HUES6 (cell line): ENCODE measurements around the gene UGT2B10.

Source experiments
- H3K27ac ChIP-seq: 2 replicates; pipeline ENCODE4 v1.7.0; 2013; ENCODE audit warnings: low read depth, mild to moderate bottlenecking, low read length, inconsistent platforms
- H3K27me3 ChIP-seq: 2 replicates; pipeline ENCODE4 v1.6.1; 2013; ENCODE audit warnings: low read length; ENCODE audit not compliant: control insufficient read depth, insufficient read depth
- H3K36me3 ChIP-seq: 2 replicates; pipeline ENCODE4 v1.6.1; 2013; ENCODE audit warnings: low read length; ENCODE audit not compliant: control insufficient read depth, insufficient read depth
- H3K4me1 ChIP-seq: 2 replicates; pipeline ENCODE4 v1.6.1; 2013; ENCODE audit warnings: low read length; ENCODE audit not compliant: control insufficient read depth, insufficient read depth
- H3K4me3 ChIP-seq: 2 replicates; pipeline ENCODE4 v1.5.1; 2013; ENCODE audit warnings: low read depth, low read length
- H3K9ac ChIP-seq: one replicate; pipeline ENCODE4 v1.6.1; 2013; ENCODE audit warnings: mild to moderate bottlenecking, low read length
- H3K9me3 ChIP-seq: 2 replicates; pipeline ENCODE4 v1.6.1; 2013; ENCODE audit warnings: low read depth, low read length; ENCODE audit not compliant: control insufficient read depth, insufficient read depth

Gene UGT2B10

GRCh38 chr4:68871809-68872642 lies 56.2 kb downstream of the UGT2B10 start:
- H3K4me3 ChIP-seq, result no peak overlapping the region
- no peaks in the 10 kb centered on the region for H3K27me3 ChIP-seq
- no peak overlapping the region for H3K27ac ChIP-seq
- no peaks in the 10 kb centered on the region for H3K36me3 ChIP-seq
- no peaks in the 10 kb centered on the region for H3K4me1 ChIP-seq
- no peak overlapping the region for H3K9ac ChIP-seq
- H3K9me3 ChIP-seq, result peaks cover 6% of the 10 kb centered on the region

- H3K4me3 ChIP-seq, result no peak overlapping the region
- H3K9me3 ChIP-seq, result peaks cover 6% of the 10 kb centered on the region
- no peak overlapping the region for H3K9ac ChIP-seq
- no peaks in the 10 kb centered on the region for H3K4me1 ChIP-seq
- no peak overlapping the region for H3K27ac ChIP-seq
- H3K36me3 ChIP-seq, result no peaks in the 10 kb centered on the region
- H3K27me3 ChIP-seq, result no peaks in the 10 kb centered on the region
Measured at GRCh38 chr4:68872643-68873502, 57.1 kb downstream of the UGT2B10 start.

DNA sequence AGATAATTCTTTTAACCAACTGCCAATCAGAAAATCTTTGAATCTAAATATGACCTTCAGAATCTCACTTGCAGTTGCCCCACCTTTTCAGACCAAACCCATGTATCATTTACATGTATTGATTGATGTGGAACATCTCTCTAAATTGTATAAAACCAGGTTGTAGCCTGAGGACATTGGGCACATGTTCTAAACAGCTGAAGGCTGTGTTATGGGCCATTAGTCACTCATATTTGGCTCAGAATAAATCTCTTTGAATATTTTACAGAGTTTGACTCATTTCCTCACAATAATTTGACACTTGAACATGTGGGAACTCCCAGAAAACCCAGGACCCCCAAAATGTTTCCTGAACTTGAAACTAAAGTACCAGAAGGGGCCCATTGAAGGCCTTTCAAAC lies 58.7 kb downstream of the UGT2B10 start:
- no peak overlapping the region for H3K27ac ChIP-seq
- H3K36me3 ChIP-seq, result no peaks in the 10 kb centered on the region
- no peaks in the 10 kb centered on the region for H3K4me1 ChIP-seq
- H3K27me3 ChIP-seq, result no peaks in the 10 kb centered on the region
- 0 out of 2 replicates have a peak, but pooled peaks cover under 1% of the 10 kb centered on the region for H3K9me3 ChIP-seq
- no peak overlapping the region for H3K4me3 ChIP-seq
- no peak overlapping the region for H3K9ac ChIP-seq

- H3K9me3 ChIP-seq, result no peaks in the 10 kb centered on the region
- no peaks in the 10 kb centered on the region for H3K36me3 ChIP-seq
- H3K9ac ChIP-seq, result no peak overlapping the region
- no peaks in the 10 kb centered on the region for H3K27me3 ChIP-seq
- H3K4me3 ChIP-seq, result no peak overlapping the region
- no peaks in the 10 kb centered on the region for H3K4me1 ChIP-seq
- no peak overlapping the region for H3K27ac ChIP-seq
Measured at GRCh38 chr4:68877555-68877954, 61.8 kb downstream of the UGT2B10 start.

- Histone ChIP-seq H3K27me3 (no peaks in the 10 kb centered on the region), H3K4me1 (no peaks in the 10 kb centered on the region), H3K9ac (no peak overlapping the region), H3K27ac (no peak overlapping the region), H3K4me3 (no peak overlapping the region), H3K9me3 (no peaks in the 10 kb centered on the region), H3K36me3 (no peaks in the 10 kb centered on the region)
Measured at GRCh38 chr4:68878048-68878447, 62.3 kb downstream of the UGT2B10 start.
